Measurements from ENCODE around the gene PGLYRP4.

Gene PGLYRP4

GRCh38 chr1:153375511-153375910 is 26.9 kb upstream of the PGLYRP4 start, which contains the start of gene S100A12:
S100A12 (minus strand) TSS chr1:153375621; CDS start chr1:153374592, 1,029 bp downstream.
- no peak within 1 kb of the TSS for H3K27ac ChIP-seq (ENCODE audit: low read depth, low read length, severe bottlenecking)
- H3K4me1 ChIP-seq (ENCODE audit: control insufficient read depth, insufficient read depth, low read length, poor library complexity, severe bottlenecking), result no peaks in the 10 kb centered on the region
- H3K4me3 ChIP-seq (ENCODE audit: extremely low read depth, insufficient read depth, low read length, poor library complexity, severe bottlenecking), result no peak within 1 kb of the TSS
- 100% methylated on average over 1 of the region's 1 CpG; no CpG with 5 or more reads in 1 of the 2 experiments for WGBS, 2 experiments (ENCODE audit: insufficient coverage in 2 of 2)
- H3K9me3 ChIP-seq (ENCODE audit: control insufficient read depth, low read length), result no peaks in the 10 kb centered on the region
- H3K36me3 ChIP-seq (ENCODE audit: control insufficient read depth, insufficient read depth, low read length), result no peaks in the 10 kb centered on the region

- Histone ChIP-seq H3K27ac (ENCODE audit: low read depth, low read length, severe bottlenecking) (no peak overlapping the region), H3K4me1 (ENCODE audit: control insufficient read depth, insufficient read depth, low read length, poor library complexity, severe bottlenecking) (no peaks in the 10 kb centered on the region), H3K36me3 (ENCODE audit: control insufficient read depth, insufficient read depth, low read length) (no peaks in the 10 kb centered on the region), H3K4me3 (ENCODE audit: extremely low read depth, insufficient read depth, low read length, poor library complexity, severe bottlenecking) (no peak overlapping the region), H3K9me3 (ENCODE audit: control insufficient read depth, low read length) (no peaks in the 10 kb centered on the region)
- WGBS, 2 experiments (ENCODE audit: insufficient coverage in 2 of 2), result 100% methylated on average over 1 of the region's 2 CpGs; no CpG with 5 or more reads in 1 of the 2 experiments
Measured at GRCh38 chr1:153374071-153374470, 25.4 kb upstream of the PGLYRP4 start.

- H3K4me3 ChIP-seq (ENCODE audit: extremely low read depth, insufficient read depth, low read length, poor library complexity, severe bottlenecking), result no peak overlapping the region
- 86 to 97% methylated on average over 1 to 2 of the region's 2 CpGs for WGBS, 2 experiments (ENCODE audit: insufficient coverage in 2 of 2)
- H3K27ac ChIP-seq (ENCODE audit: low read depth, low read length, severe bottlenecking), result no peak overlapping the region
Measured at GRCh38 chr1:153372571-153372970, 23.9 kb upstream of the PGLYRP4 start.

GRCh38 chr1:153371231-153371630 is 22.6 kb upstream of the PGLYRP4 start:
- H3K36me3 ChIP-seq (ENCODE audit: control insufficient read depth, insufficient read depth, low read length), result no peaks in the 10 kb centered on the region
- no peak overlapping the region for H3K4me3 ChIP-seq (ENCODE audit: extremely low read depth, insufficient read depth, low read length, poor library complexity, severe bottlenecking)
- H3K9me3 ChIP-seq (ENCODE audit: control insufficient read depth, low read length), result no peaks in the 10 kb centered on the region
- no peak overlapping the region for H3K27ac ChIP-seq (ENCODE audit: low read depth, low read length, severe bottlenecking)
- 100% methylated on average over 1 of the region's 1 CpG; no CpG with 5 or more reads in 1 of the 2 experiments for WGBS, 2 experiments (ENCODE audit: insufficient coverage in 2 of 2)
- no peaks in the 10 kb centered on the region for H3K4me1 ChIP-seq (ENCODE audit: control insufficient read depth, insufficient read depth, low read length, poor library complexity, severe bottlenecking)

More at GRCh38 chr1:153372571-153372970, 23.9 kb upstream of the PGLYRP4 start:
- H3K9me3 ChIP-seq (ENCODE audit: control insufficient read depth, low read length), result no peaks in the 10 kb centered on the region
- no peaks in the 10 kb centered on the region for H3K4me1 ChIP-seq (ENCODE audit: control insufficient read depth, insufficient read depth, low read length, poor library complexity, severe bottlenecking)
- H3K36me3 ChIP-seq (ENCODE audit: control insufficient read depth, insufficient read depth, low read length), result no peaks in the 10 kb centered on the region

- H3K36me3 ChIP-seq (ENCODE audit: control insufficient read depth, insufficient read depth, low read length), result no peaks in the 10 kb centered on the region
- no peaks in the 10 kb centered on the region for H3K9me3 ChIP-seq (ENCODE audit: control insufficient read depth, low read length)
- H3K4me1 ChIP-seq (ENCODE audit: control insufficient read depth, insufficient read depth, low read length, poor library complexity, severe bottlenecking), result no peaks in the 10 kb centered on the region
- H3K27ac ChIP-seq (ENCODE audit: low read depth, low read length, severe bottlenecking), result no peak overlapping the region
- no peak overlapping the region for H3K4me3 ChIP-seq (ENCODE audit: extremely low read depth, insufficient read depth, low read length, poor library complexity, severe bottlenecking)
- no CpG with 5 or more reads among the region's 3 CpGs for WGBS, 2 experiments (ENCODE audit: insufficient coverage in 2 of 2)
Measured at GRCh38 chr1:153370146-153370545, 21.5 kb upstream of the PGLYRP4 start.

- H3K4me1 ChIP-seq (ENCODE audit: control insufficient read depth, insufficient read depth, low read length, poor library complexity, severe bottlenecking), result no peaks in the 10 kb centered on the region
- H3K36me3 ChIP-seq (ENCODE audit: control insufficient read depth, insufficient read depth, low read length), result no peaks in the 10 kb centered on the region
- no peak overlapping the region for H3K27ac ChIP-seq (ENCODE audit: low read depth, low read length, severe bottlenecking)
- 80% methylated on average over 1 of the region's 2 CpGs; no CpG with 5 or more reads in 1 of the 2 experiments for WGBS, 2 experiments (ENCODE audit: insufficient coverage in 2 of 2)
- H3K4me3 ChIP-seq (ENCODE audit: extremely low read depth, insufficient read depth, low read length, poor library complexity, severe bottlenecking), result no peak overlapping the region
- H3K9me3 ChIP-seq (ENCODE audit: control insufficient read depth, low read length), result no peaks in the 10 kb centered on the region
Measured at GRCh38 chr1:153368495-153368894, 19.9 kb upstream of the PGLYRP4 start.

- H3K36me3 ChIP-seq (ENCODE audit: control insufficient read depth, insufficient read depth, low read length), result no peaks in the 10 kb centered on the region
- no peaks in the 10 kb centered on the region for H3K9me3 ChIP-seq (ENCODE audit: control insufficient read depth, low read length)
- H3K27ac ChIP-seq (ENCODE audit: low read depth, low read length, severe bottlenecking), result no peak overlapping the region
- no peak overlapping the region for H3K4me3 ChIP-seq (ENCODE audit: extremely low read depth, insufficient read depth, low read length, poor library complexity, severe bottlenecking)
- no peaks in the 10 kb centered on the region for H3K4me1 ChIP-seq (ENCODE audit: control insufficient read depth, insufficient read depth, low read length, poor library complexity, severe bottlenecking)
- WGBS, 2 experiments (ENCODE audit: insufficient coverage in 2 of 2), result 67 to 92% methylated on average over 1 to 2 of the region's 2 CpGs
Measured at GRCh38 chr1:153367090-153367489, 18.4 kb upstream of the PGLYRP4 start.

GRCh38 chr1:153366261-153366660 is 17.6 kb upstream of the PGLYRP4 start:
- 73 to 87% methylated on average over 1 to 6 of the region's 6 CpGs for WGBS, 2 experiments (ENCODE audit: insufficient coverage in 2 of 2)
- Histone ChIP-seq H3K36me3 (ENCODE audit: control insufficient read depth, insufficient read depth, low read length) (no peaks in the 10 kb centered on the region), H3K9me3 (ENCODE audit: control insufficient read depth, low read length) (no peaks in the 10 kb centered on the region), H3K4me3 (ENCODE audit: extremely low read depth, insufficient read depth, low read length, poor library complexity, severe bottlenecking) (no peak overlapping the region), H3K4me1 (ENCODE audit: control insufficient read depth, insufficient read depth, low read length, poor library complexity, severe bottlenecking) (no peaks in the 10 kb centered on the region), H3K27ac (ENCODE audit: low read depth, low read length, severe bottlenecking) (no peak overlapping the region)

- H3K4me3 ChIP-seq (ENCODE audit: extremely low read depth, insufficient read depth, low read length, poor library complexity, severe bottlenecking), result no peak overlapping the region
- no peaks in the 10 kb centered on the region for H3K36me3 ChIP-seq (ENCODE audit: control insufficient read depth, insufficient read depth, low read length)
- no peak overlapping the region for H3K27ac ChIP-seq (ENCODE audit: low read depth, low read length, severe bottlenecking)
- H3K4me1 ChIP-seq (ENCODE audit: control insufficient read depth, insufficient read depth, low read length, poor library complexity, severe bottlenecking), result no peaks in the 10 kb centered on the region
- H3K9me3 ChIP-seq (ENCODE audit: control insufficient read depth, low read length), result no peaks in the 10 kb centered on the region
- 83 to 90% methylated on average over 5 to 6 of the region's 8 CpGs for WGBS, 2 experiments (ENCODE audit: insufficient coverage in 2 of 2)
Measured at GRCh38 chr1:153365696-153366095, 17.1 kb upstream of the PGLYRP4 start.

GRCh38 chr1:153364766-153365666 is 16.4 kb upstream of the PGLYRP4 start:
- no peaks in the 10 kb centered on the region for H3K36me3 ChIP-seq (ENCODE audit: control insufficient read depth, insufficient read depth, low read length)
- no peaks in the 10 kb centered on the region for H3K9me3 ChIP-seq (ENCODE audit: control insufficient read depth, low read length)
- 87 to 89% methylated on average over 8 to 10 of the region's 12 CpGs for WGBS, 2 experiments (ENCODE audit: insufficient coverage in 2 of 2)
- no peak overlapping the region for H3K4me3 ChIP-seq (ENCODE audit: extremely low read depth, insufficient read depth, low read length, poor library complexity, severe bottlenecking)
- H3K4me1 ChIP-seq (ENCODE audit: control insufficient read depth, insufficient read depth, low read length, poor library complexity, severe bottlenecking), result no peaks in the 10 kb centered on the region
- no peak overlapping the region for H3K27ac ChIP-seq (ENCODE audit: low read depth, low read length, severe bottlenecking)

- no peak overlapping the region for H3K27ac ChIP-seq (ENCODE audit: low read depth, low read length, severe bottlenecking)
- H3K36me3 ChIP-seq (ENCODE audit: control insufficient read depth, insufficient read depth, low read length), result no peaks in the 10 kb centered on the region
- H3K4me1 ChIP-seq (ENCODE audit: control insufficient read depth, insufficient read depth, low read length, poor library complexity, severe bottlenecking), result no peaks in the 10 kb centered on the region
- H3K9me3 ChIP-seq (ENCODE audit: control insufficient read depth, low read length), result no peaks in the 10 kb centered on the region
- no peak overlapping the region for H3K4me3 ChIP-seq (ENCODE audit: extremely low read depth, insufficient read depth, low read length, poor library complexity, severe bottlenecking)
Measured at GRCh38 chr1:153364156-153364555, 15.5 kb upstream of the PGLYRP4 start.

Measured in mesodermal cell (in vitro differentiated cells).